GM12878 (cell line): ENCODE results near the gene STAT4. TPM values are rescaled to one million over a fixed set of nuclear protein-coding genes. Genes with fewer than 3 reads are reported as not detected.

Source experiments
- ATAC-seq: fragments of 200-7000 bp; cut with Tn5 transposase; 3 replicates; pipeline ENCODE4 v1.9.1; 2020; ENCODE audit warnings: mild to moderate bottlenecking, moderate library complexity
- BruUV-seq: library from RNA; stranded (reverse); fragments of 400-500 nt; replicated peaks from 2 replicates; lab custom pipeline; 2021; lab: Mats Ljungman, UMichigan
- CTCF ChIA-PET: fragments of 300-600 bp; sonication (Branson Sonifier 250); formaldehyde crosslinking; extraction: SDS; loops from one replicate; lab custom pipeline; 2021; ENCODE audit warnings: inconsistent platforms; lab: Yijun Ruan, JAX
- POLR2A ChIA-PET: fragments of 350-600 bp; formaldehyde crosslinking; extraction: SDS; loops from one replicate; lab custom pipeline; 2021; ENCODE audit warnings: inconsistent platforms; lab: Charles Lee
- RAD21 ChIA-PET: fragments of 300-600 bp; sonication (Branson Sonifier 250); formaldehyde crosslinking; loops from one replicate; lab custom pipeline; 2023; ENCODE audit warnings: antibody characterized with exemption; ENCODE audit not compliant: unreplicated experiment; lab: Charles Lee
- SMC1A ChIA-PET: fragments of 300-600 bp; sonication (Branson Sonifier 250); formaldehyde crosslinking; loops from one replicate; lab custom pipeline; 2023; ENCODE audit not compliant: unreplicated experiment, uncharacterized antibody; lab: Charles Lee
- DNase-seq: peaks from one replicate; pipeline ENCODE4 v3.0.0-alpha.2; 2011; ENCODE audit warnings: low read depth, low spot score
- FAIRE-seq: peaks from 3 replicates; lab custom pipeline; 2011; peaks lifted over from hg19 to GRCh38; lab: Jason Lieb, UNC
- H2AFZ ChIP-seq: 2 replicates; pipeline ENCODE4 v1.6.0; 2011; ENCODE audit warnings: low read depth, low read length, control low read depth; ENCODE audit not compliant: control insufficient read depth
- H3K27ac ChIP-seq: 2 replicates; pipeline ENCODE4 v1.5.1; 2011; ENCODE audit warnings: control low read depth; ENCODE audit not compliant: control insufficient read depth, insufficient read depth
- H3K27me3 ChIP-seq, 2 experiments: replicated peaks in 1 of 2; 2 replicates each; pipeline versions ENCODE4 v1.6.0 to v1.6.1; 2011; ENCODE audit warnings: low read length in 1 of 2; ENCODE audit not compliant: control insufficient read depth in 2 of 2, insufficient read depth in 2 of 2
- H3K36me3 ChIP-seq, 2 experiments: 2 replicates each; pipeline ENCODE4 v1.5.1; 2011; ENCODE audit warnings: low read length in 1 of 2; ENCODE audit not compliant: control insufficient read depth in 2 of 2, insufficient read depth in 2 of 2
- H3K4me1 ChIP-seq: 2 replicates; pipeline ENCODE4 v1.6.1; 2011; ENCODE audit warnings: mild to moderate bottlenecking, low read length, moderate library complexity, mixed read lengths; ENCODE audit not compliant: control insufficient read depth, insufficient read depth
- H3K4me2 ChIP-seq: 2 replicates; pipeline ENCODE4 v1.6.0; 2011; ENCODE audit warnings: control low read depth; ENCODE audit not compliant: control insufficient read depth, insufficient read depth
- H3K4me3 ChIP-seq: fragments of 200-600 bp; sonication (generic); 2 replicates; pipeline ENCODE4 v1.5.1; 2016
- H3K79me2 ChIP-seq: 2 replicates; pipeline ENCODE4 v1.6.0; 2011; ENCODE audit warnings: low read length; ENCODE audit not compliant: control insufficient read depth, insufficient read depth
- H3K9ac ChIP-seq: 2 replicates; pipeline ENCODE4 v1.8.0; 2011; ENCODE audit warnings: low read length, control low read depth, mixed read lengths; ENCODE audit not compliant: control insufficient read depth, insufficient read depth
- H3K9me3 ChIP-seq: replicated peaks from 3 replicates; pipeline ENCODE4 v1.5.1; 2011; ENCODE audit warnings: mild to moderate bottlenecking, low read length; ENCODE audit not compliant: control insufficient read depth, insufficient read depth
- H4K20me1 ChIP-seq: 2 replicates; pipeline ENCODE4 v1.6.0; 2011; ENCODE audit not compliant: control insufficient read depth, insufficient read depth
- ATF3 ChIP-seq: IDR thresholded peaks from 2 replicates; pipeline ENCODE4 v1.6.1; 2011; ENCODE audit warnings: low read depth, mild to moderate bottlenecking, low read length, moderate library complexity, borderline replicate concordance; ENCODE audit errors: extremely low read depth
- BRCA1 ChIP-seq: IDR thresholded peaks from 2 replicates; pipeline ENCODE4 v1.6.1; 2011; ENCODE audit warnings: low read depth, low read length, improper control_type of control experiment
- CHD1 ChIP-seq: IDR thresholded peaks from 2 replicates; pipeline ENCODE4 v1.6.1; 2012; ENCODE audit warnings: low read depth, low read length, improper control_type of control experiment
- CHD2 ChIP-seq: IDR thresholded peaks from 2 replicates; pipeline ENCODE4 v1.6.1; 2011; ENCODE audit warnings: low read depth, low read length, improper control_type of control experiment, borderline replicate concordance
- CHD4 ChIP-seq: fragments of 200-600 bp; sonication (generic); IDR thresholded peaks from 2 replicates; pipeline ENCODE4 v1.6.1; 2016; ENCODE audit warnings: mild to moderate bottlenecking
- ESRRA ChIP-seq: IDR thresholded peaks from 2 replicates; pipeline ENCODE4 v1.6.1; 2012; ENCODE audit warnings: mild to moderate bottlenecking, low read length, improper control_type of control experiment
- LARP7 ChIP-seq: fragments of 450-650 bp; IDR thresholded peaks from 2 replicates; pipeline ENCODE4 v1.6.1; 2017; ENCODE audit warnings: mild to moderate bottlenecking
- NFYA ChIP-seq: IDR thresholded peaks from 2 replicates; pipeline ENCODE4 v1.6.1; 2011; ENCODE audit warnings: low read depth, mild to moderate bottlenecking, low read length, improper control_type of control experiment, borderline replicate concordance
- NFYB ChIP-seq: IDR thresholded peaks from 2 replicates; pipeline ENCODE4 v1.6.1; 2011; ENCODE audit warnings: low read depth, mild to moderate bottlenecking, low read length, improper control_type of control experiment, moderate library complexity; ENCODE audit not compliant: insufficient read depth
- TAF1 ChIP-seq: IDR thresholded peaks from 2 replicates; pipeline ENCODE4 v1.6.1; 2011; ENCODE audit warnings: mild to moderate bottlenecking, low read depth, low read length, borderline replicate concordance
- YY1 ChIP-seq: IDR thresholded peaks from 2 replicates; pipeline ENCODE4 v1.6.1; 2011; ENCODE audit warnings: low read depth, mild to moderate bottlenecking, low read length
- ZBED1 ChIP-seq: IDR thresholded peaks from 2 replicates; pipeline ENCODE4 v1.6.1; 2016; ENCODE audit warnings: borderline replicate concordance
- ZNF384 ChIP-seq: IDR thresholded peaks from 2 replicates; pipeline ENCODE4 v1.6.1; 2012; ENCODE audit warnings: low read depth, mild to moderate bottlenecking, low read length, improper control_type of control experiment, borderline replicate concordance
- WGBS: methylation state at CpG from one replicate; pipeline ENCODE4 v1.1.6; 2016; ENCODE audit warnings: low lambda C conversion rate; ENCODE audit not compliant: insufficient replicate concordance, insufficient coverage; ENCODE audit errors: missing lambda C conversion rate; 5-methylcytosine and 5-hydroxymethylcytosine counted together
- in situ Hi-C: fragments of 300-500 bp; cut with MboI; formaldehyde crosslinking; loops from 9 replicates; pipeline ENCODE4 v1.14.3; 2018; ENCODE audit warnings: mixed read lengths
- intact Hi-C: fragments of 100-400 bp; cut with micrococcal nuclease; formaldehyde crosslinking; loops from one replicate; pipeline ENCODE4 v1.14.2; 2022; ENCODE audit not compliant: unreplicated experiment
- polyA plus RNA-seq, 11 experiments: library from polyadenylated mRNA; depleted of rRNA in 4 of 11; unstranded in 6 of 11; stranded (reverse) in 5 of 11; fragments of >200 nt; fragmentation: Nextera tagmentation in 4 of 11; fragmentation: Illumina TruSeq in 1 of 11; extraction: Ambion mirVana in 4 of 11; extraction: Trizol in 1 of 11; gene quantifications; 1 replicate in 1 of 11; 2 replicates in 10 of 11; pipeline versions ENCODE4 v1.2.1 to v1.2.3, GENCODE V29; 2011 to 2016; ENCODE audit warnings: inconsistent platforms in 2 of 11, missing spikeins in 2 of 11, low read depth in 1 of 11
- total RNA-seq, 4 experiments: library from RNA; depleted of rRNA in 3 of 4; stranded (reverse); fragments of >200 nt in 3 of 4; fragmentation: Illumina TruSeq in 1 of 4; extraction: Trizol in 1 of 4; gene quantifications; 2 replicates each; pipeline versions ENCODE4 v1.2.1 to v1.2.3, GENCODE V29; 2013 to 2021
- TF ChIP-seq, protein P1 (sequence below), 3 experiments: IDR thresholded peaks in 2 of 3; conservative IDR thresholded peaks in 1 of 3; 2 replicates each; pipeline ENCODE4 v1.5.1; 2011; ENCODE audit warnings: low read depth in 3 of 3, low read length in 3 of 3, mild to moderate bottlenecking in 3 of 3, control low read depth in 2 of 3, moderate library complexity in 2 of 3, inconsistent platforms in 1 of 3, mixed read lengths in 1 of 3; ENCODE audit not compliant: control insufficient read depth in 2 of 3, insufficient read depth in 1 of 3; ENCODE audit errors: extremely low read depth in 1 of 3

Gene STAT4
- total and polyA plus RNA-seq, 10 of the 15 experiments (the other 5 are each of a cell fraction or from before 2014, with no cell fraction given) = 3.1 to 9.3 (median 7.1) TPM

- CTCF ChIA-PET = interaction anchor here (0.6 to 1.8 kb wide), 4 partner anchors 8 to 1793 kb away, joined by 3 to 5 read pairs (median 4); no protein-coding TSS in a partner anchor
- H2AFZ ChIP-seq = no peak overlapping the region
- peak; percentile 79 for ATAC-seq
- no TSS peak for BruUV-seq
- 48% methylated on average over 3 of the region's 3 CpGs for WGBS
- H3K4me3 ChIP-seq = no peak overlapping the region
- no peaks in the 10 kb centered on the region for H3K36me3 ChIP-seq
- no peak for TF ChIP-seq ZBED1
- TF ChIP-seq, all 136 proteins: peak for 0
- H3K9ac ChIP-seq = no peak overlapping the region
- RAD21 ChIA-PET = interaction anchor here (1.0 kb wide), 1 partner anchor 77 kb away, joined by 4 read pairs; no protein-coding TSS in a partner anchor
- peak overlapping the region; percentile 7; the same call in 1 of the 2 replicates for H3K4me2 ChIP-seq
- H3K9me3 ChIP-seq = no peaks in the 10 kb centered on the region
- in situ Hi-C loops (no loop called here), intact Hi-C loops (no loop called here)
- SMC1A ChIA-PET = interaction anchor here (1.0 kb wide), 1 partner anchor 77 kb away, joined by 3 read pairs; no protein-coding TSS in a partner anchor
- H3K79me2 ChIP-seq = no peaks in the 10 kb centered on the region
- FAIRE-seq = no peak
- H4K20me1 ChIP-seq = no peaks in the 10 kb centered on the region
- no peak overlapping the region for H3K27ac ChIP-seq
- POLR2A ChIA-PET = interaction anchor here (0.6 kb wide), 1 partner anchor 9 kb away, joined by 3 read pairs; no protein-coding TSS in a partner anchor
- DNase-seq = no peak
- H3K4me1 ChIP-seq = no peaks in the 10 kb centered on the region
- H3K27me3 ChIP-seq = no peaks in the 10 kb centered on the region
These were observed 72.5 kb downstream of the STAT4 start for GRCh38 chr2:191078165-191078867.

DNA sequence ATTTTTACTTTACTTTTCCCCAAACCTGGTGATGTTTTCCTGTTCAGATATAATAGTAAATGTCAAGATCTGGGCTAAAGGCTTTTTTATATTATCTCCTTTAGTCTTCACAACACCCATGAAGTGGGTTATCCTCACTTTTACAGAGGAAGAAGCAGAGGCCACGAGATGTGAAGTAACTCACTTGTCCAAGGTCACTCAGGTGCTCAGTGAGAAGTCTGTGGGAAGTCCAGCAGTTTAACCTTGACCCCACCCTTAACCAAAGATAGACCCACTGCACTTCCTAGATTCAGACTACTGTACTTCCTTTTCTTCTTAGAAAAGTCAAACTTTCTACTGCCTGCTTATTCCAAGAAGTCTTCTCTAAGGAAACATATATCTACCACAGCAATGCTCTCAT is 80.5 kb downstream of the STAT4 start:
- CTCF ChIA-PET = interaction anchor here (0.6 to 3.0 kb wide), 7 partner anchors 8 to 293 kb away, joined by 3 to 17 read pairs (median 3); no protein-coding TSS in a partner anchor
- in situ Hi-C loops = no loop called here
- TF ChIP-seq YY1 (no peak), LARP7 (no peak), ESRRA (no peak), TAF1 (no peak), CHD1 (no peak), NFYA (no peak), CHD4 (no peak), ATF3 (no peak), ZNF384 (no peak), NFYB (no peak), BRCA1 (no peak), CHD2 (no peak)
- TF ChIP-seq, protein P1, sequence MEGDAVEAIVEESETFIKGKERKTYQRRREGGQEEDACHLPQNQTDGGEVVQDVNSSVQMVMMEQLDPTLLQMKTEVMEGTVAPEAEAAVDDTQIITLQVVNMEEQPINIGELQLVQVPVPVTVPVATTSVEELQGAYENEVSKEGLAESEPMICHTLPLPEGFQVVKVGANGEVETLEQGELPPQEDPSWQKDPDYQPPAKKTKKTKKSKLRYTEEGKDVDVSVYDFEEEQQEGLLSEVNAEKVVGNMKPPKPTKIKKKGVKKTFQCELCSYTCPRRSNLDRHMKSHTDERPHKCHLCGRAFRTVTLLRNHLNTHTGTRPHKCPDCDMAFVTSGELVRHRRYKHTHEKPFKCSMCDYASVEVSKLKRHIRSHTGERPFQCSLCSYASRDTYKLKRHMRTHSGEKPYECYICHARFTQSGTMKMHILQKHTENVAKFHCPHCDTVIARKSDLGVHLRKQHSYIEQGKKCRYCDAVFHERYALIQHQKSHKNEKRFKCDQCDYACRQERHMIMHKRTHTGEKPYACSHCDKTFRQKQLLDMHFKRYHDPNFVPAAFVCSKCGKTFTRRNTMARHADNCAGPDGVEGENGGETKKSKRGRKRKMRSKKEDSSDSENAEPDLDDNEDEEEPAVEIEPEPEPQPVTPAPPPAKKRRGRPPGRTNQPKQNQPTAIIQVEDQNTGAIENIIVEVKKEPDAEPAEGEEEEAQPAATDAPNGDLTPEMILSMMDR (IDR thresholded peaks at IDR 0.05 in 2 of 3, conservative IDR thresholded peaks at IDR 0.05 in 1 of 3; ENCODE audit: control insufficient read depth in 2 of 3, extremely low read depth in 1 of 3, insufficient read depth in 1 of 3, low read depth in 3 of 3, low read length in 3 of 3) = no peak

More for the DNA sequence above, 80.5 kb downstream of the STAT4 start:
- BruUV-seq = no TSS peak
- POLR2A ChIA-PET = no interaction called here
- H3K4me2 ChIP-seq = no peak overlapping the region
- no peaks in the 10 kb centered on the region for H3K79me2 ChIP-seq
- intact Hi-C loops = no loop called here
- 0% methylated on average over 1 of the region's 1 CpG for WGBS
- H3K36me3 ChIP-seq = no peaks in the 10 kb centered on the region
- SMC1A ChIA-PET = interaction anchor here (0.7 to 2.9 kb wide), 6 partner anchors 11 to 204 kb away, joined by 3 to 20 read pairs (median 4); no protein-coding TSS in a partner anchor
- no peak overlapping the region for H3K27ac ChIP-seq
- FAIRE-seq (no peak), DNase-seq (no peak), ATAC-seq (no peak)
- H3K4me1 ChIP-seq = no peaks in the 10 kb centered on the region
- no peak overlapping the region for H3K4me3 ChIP-seq
- no peak overlapping the region for H2AFZ ChIP-seq
- no peaks in the 10 kb centered on the region for H3K9me3 ChIP-seq
- RAD21 ChIA-PET = interaction anchor here (1.0 to 1.6 kb wide), 2 partner anchors 85 to 148 kb away, joined by 3 to 5 read pairs; no protein-coding TSS in a partner anchor
- H3K27me3 ChIP-seq = peaks cover 0 to 3% of the 10 kb centered on the region in 2 experiments; a peak in 1 of 4 replicates
- H4K20me1 ChIP-seq = no peaks in the 10 kb centered on the region
- H3K9ac ChIP-seq = no peak overlapping the region
